SJCRH30 (cell line): Measurements from ENCODE around the gene RTP4. TPM values are rescaled to one million over a fixed set of nuclear protein-coding genes. Genes with fewer than 3 reads are reported as not detected.
A peak's percentile ranks its signal among the peaks of the same experiment; 100 is the strongest.
"Not testable (repeated sequence)": the region's sequence is repeated elsewhere in the genome, so short reads cannot be mapped to it uniquely, and the experiment has no call there.

ENCODE experiments used
- DNase-seq, 2 experiments: peaks; one replicate each; pipeline ENCODE4 v3.0.0-alpha.2; 2015 to 2020
- H3K27ac ChIP-seq: fragments of 250-450 bp; sonication (Bioruptor Pico); 2 replicates; pipeline ENCODE4 v1.5.1; 2020; ENCODE audit warnings: mild to moderate bottlenecking, moderate library complexity
- H3K27me3 ChIP-seq: fragments of 250-450 bp; sonication (Bioruptor Pico); 2 replicates; pipeline ENCODE4 v1.5.1; 2020; ENCODE audit warnings: mild to moderate bottlenecking, moderate library complexity
- H3K36me3 ChIP-seq: fragments of 250-450 bp; sonication (Bioruptor Pico); 2 replicates; pipeline ENCODE4 v1.5.1; 2020; ENCODE audit warnings: mild to moderate bottlenecking, moderate library complexity
- H3K4me1 ChIP-seq: fragments of 250-450 bp; sonication (Bioruptor Pico); 2 replicates; pipeline ENCODE4 v1.5.1; 2020; ENCODE audit warnings: mild to moderate bottlenecking, moderate library complexity
- H3K4me3 ChIP-seq: fragments of 250-450 bp; sonication (Bioruptor Pico); 2 replicates; pipeline ENCODE4 v1.5.1; 2020; ENCODE audit warnings: mild to moderate bottlenecking, moderate library complexity
- H3K9me3 ChIP-seq: fragments of 250-450 bp; sonication (Bioruptor Pico); replicated peaks from 2 replicates; pipeline ENCODE4 v1.5.1; 2020; ENCODE audit warnings: mild to moderate bottlenecking, moderate library complexity
- total RNA-seq: library from RNA; depleted of rRNA; stranded (reverse); fragments of >200 nt; shearing (Covaris generic); gene quantifications from 2 replicates; pipeline ENCODE4 v1.2.3, GENCODE V29; 2014; rRNA removed

Gene RTP4
- total RNA-seq, 1 experiment from 2014 or later = not detected

DNA sequence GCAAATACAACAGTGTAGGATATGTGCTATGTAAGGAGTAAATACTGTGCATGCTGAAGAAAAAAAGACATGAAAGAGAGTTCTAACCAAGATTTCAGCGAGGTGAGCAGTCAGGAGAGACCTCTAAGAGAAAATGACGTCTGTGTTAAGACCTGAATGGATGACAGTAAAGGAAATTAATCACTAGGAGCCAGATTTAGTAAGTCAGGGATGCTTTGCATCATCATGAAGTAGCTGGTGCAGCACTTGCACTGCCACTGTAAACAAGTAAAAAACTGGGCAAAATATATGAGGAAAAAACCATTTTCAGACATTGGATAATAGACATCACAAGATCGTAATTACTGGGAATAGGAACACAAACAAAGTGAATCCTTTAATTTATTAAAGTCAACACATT lies 32.6 kb downstream of the RTP4 start:
- no peaks in the 10 kb centered on the region for H3K9me3 ChIP-seq
- H3K4me3 ChIP-seq = no peak overlapping the region
- no peaks in the 10 kb centered on the region for H3K27me3 ChIP-seq
- no peaks in the 10 kb centered on the region for H3K36me3 ChIP-seq
- no peaks in the 10 kb centered on the region for H3K4me1 ChIP-seq
- H3K27ac ChIP-seq = no peak overlapping the region
- no peak for DNase-seq

DNA sequence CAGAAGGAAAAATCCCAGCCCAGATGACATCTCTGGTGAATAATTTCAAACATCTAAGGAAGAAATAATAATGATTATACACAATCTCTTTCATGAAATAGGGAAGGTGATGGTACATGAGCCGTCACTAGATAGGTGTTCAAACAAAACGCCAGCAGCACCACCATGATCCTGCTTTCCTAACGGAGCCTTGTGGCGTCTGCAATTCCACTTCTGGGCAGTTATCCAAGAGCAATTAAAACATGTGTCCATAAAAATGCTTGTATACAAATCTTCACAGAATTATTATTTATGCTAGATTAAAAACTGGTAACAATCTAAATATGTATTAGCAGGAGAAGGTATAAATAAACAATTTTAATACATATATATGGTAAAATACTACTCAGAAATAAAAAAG lies 33.7 kb downstream of the RTP4 start:
- H3K27ac ChIP-seq = no peak overlapping the region
- no peaks in the 10 kb centered on the region for H3K36me3 ChIP-seq
- no peaks in the 10 kb centered on the region for H3K27me3 ChIP-seq
- H3K9me3 ChIP-seq = no peaks in the 10 kb centered on the region
- no peak overlapping the region for H3K4me3 ChIP-seq
- no peaks in the 10 kb centered on the region for H3K4me1 ChIP-seq
- peak in 1 of 2 experiments; percentile 1 for DNase-seq

DNA sequence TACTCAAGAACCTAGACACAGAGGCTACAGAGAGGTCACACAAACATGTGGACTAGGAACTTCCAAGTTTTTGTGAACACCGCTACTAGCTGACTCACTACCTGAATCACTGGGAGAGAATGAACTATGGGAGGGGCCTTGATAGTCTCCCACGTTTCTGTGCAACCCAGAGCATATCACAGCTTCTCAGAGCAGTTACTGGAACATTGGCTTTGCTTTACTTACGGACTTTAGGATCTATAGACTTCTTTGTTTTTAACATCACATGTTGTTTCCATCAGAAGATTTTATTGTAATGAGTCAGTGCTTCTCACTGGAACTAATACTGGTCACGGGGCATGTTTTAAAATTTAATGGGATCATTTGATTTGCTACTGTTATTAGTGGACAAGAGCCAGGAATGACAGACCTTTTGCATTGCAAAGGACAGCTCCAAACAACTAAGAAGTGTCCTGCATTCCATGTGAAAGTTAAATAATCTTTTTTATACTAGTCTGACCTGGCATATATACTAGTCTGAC lies 35.6 kb downstream of the RTP4 start:
- Histone ChIP-seq H3K36me3 (no peaks in the 10 kb centered on the region), H3K9me3 (no peaks in the 10 kb centered on the region), H3K4me3 (no peak overlapping the region), H3K27ac (no peak overlapping the region), H3K27me3 (no peaks in the 10 kb centered on the region), H3K4me1 (no peaks in the 10 kb centered on the region)
- peak in 1 of 2 experiments; percentile 4 for DNase-seq

DNA sequence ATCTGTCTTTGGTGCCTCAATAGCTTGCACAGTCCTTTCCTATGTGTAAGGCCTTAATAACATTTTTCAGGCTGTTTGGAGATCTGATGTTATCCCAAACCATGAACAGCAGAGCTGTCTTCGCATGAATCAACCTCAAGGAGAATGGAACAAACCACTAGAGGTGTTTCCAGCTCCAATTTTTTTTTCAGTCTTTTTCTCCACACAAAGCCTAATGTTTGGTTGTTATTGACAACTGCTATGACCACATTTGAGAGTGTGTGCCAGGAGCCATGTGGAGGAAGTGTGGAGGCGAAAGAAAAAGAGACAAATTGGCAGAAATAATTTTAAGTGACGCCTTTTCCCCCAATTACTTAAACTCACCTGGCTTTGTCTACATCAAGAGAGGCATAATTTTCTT lies 38.7 kb downstream of the RTP4 start:
- no peaks in the 10 kb centered on the region for H3K27me3 ChIP-seq
- no peak overlapping the region for H3K4me3 ChIP-seq
- H3K36me3 ChIP-seq = no peaks in the 10 kb centered on the region
- H3K4me1 ChIP-seq = no peaks in the 10 kb centered on the region
- DNase-seq = no peak
- H3K27ac ChIP-seq = no peak overlapping the region
- no peaks in the 10 kb centered on the region for H3K9me3 ChIP-seq

DNA sequence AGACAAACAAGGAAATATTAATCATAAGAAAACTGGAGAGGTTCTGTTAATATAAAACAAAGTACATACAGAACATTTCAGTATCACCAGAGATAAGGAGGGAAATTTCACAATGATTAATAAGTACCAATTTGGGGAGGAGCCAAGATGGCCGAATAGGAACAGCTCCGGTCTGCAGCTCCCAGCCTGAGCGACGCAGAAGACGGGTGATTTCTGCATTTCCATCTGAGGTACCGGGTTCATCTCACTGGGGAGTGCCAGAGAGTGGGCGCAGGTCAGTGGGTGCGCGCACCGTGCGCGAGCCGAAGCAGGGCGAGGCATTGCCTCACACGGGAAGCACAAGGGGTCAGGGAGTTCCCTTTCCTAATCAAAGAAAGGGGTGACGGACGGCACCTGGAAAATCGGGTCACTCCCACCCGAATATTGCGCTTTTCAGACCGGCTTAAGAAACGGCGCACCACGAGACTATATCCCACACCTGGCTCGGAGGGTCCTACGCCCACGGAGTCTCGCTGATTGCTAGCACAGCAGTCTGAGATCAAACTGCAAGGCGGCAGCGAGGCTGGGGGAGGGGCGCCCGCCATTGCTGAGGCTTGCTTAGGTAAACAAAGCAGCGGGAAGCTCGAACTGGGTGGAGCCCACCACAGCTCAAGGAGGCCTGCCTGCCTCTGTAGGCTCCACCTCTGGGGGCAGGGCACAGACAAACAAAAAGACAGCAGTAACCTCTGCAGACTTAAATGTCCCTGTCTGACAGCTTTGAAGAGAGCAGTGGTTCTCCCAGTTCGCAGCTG lies 44.0 kb downstream of the RTP4 start:
- H3K4me3 ChIP-seq, DNase-seq, H3K4me1 ChIP-seq, H3K27me3 ChIP-seq, H3K36me3 ChIP-seq, H3K27ac ChIP-seq, H3K9me3 ChIP-seq: not testable (repeated sequence)

Other genes with a start within 250 kb of the RTP4 start
- 10.3 and 16.1 TPM in 2 replicates for gene RPL39L, start 228.9 kb upstream of the RTP4 start, total RNA-seq
- gene RTP1, start 170.9 kb upstream of the RTP4 start, total RNA-seq = not detected in 2 replicates
- gene MASP1, start 76.6 kb upstream of the RTP4 start, total RNA-seq = 0.34 TPM in 1 of 2 replicates, not detected in the other